Vagina (tissue), 2 donors: ENCODE results near the gene MOV10L1. TPM values are rescaled to one million over a fixed set of nuclear protein-coding genes. Genes with fewer than 3 reads are reported as not detected.

Experiments
- DNase-seq, 2 donors: peaks; one replicate each; pipeline ENCODE4 v3.0.0-alpha.2; 2017; ENCODE audit errors: extremely low spot score in 2 of 2
- H3K27ac ChIP-seq: fragments of 200-600 bp; sonication (generic); one replicate; pipeline ENCODE4 v1.5.1; 2019
- H3K27me3 ChIP-seq: fragments of 200-600 bp; sonication (generic); one replicate; pipeline ENCODE4 v1.5.1; 2019
- H3K36me3 ChIP-seq, 2 donors: fragments of 200-600 bp; sonication (generic); one replicate each; pipeline ENCODE4 v1.5.1; 2017 to 2019
- H3K4me1 ChIP-seq: fragments of 200-600 bp; sonication (generic); one replicate; pipeline ENCODE4 v1.5.1; 2019
- H3K4me3 ChIP-seq, 2 donors: fragments of 200-600 bp; sonication (generic); 1 replicate in 1 of 2; 2 replicates in 1 of 2; pipeline ENCODE4 v1.5.1; 2016 to 2019
- H3K9me3 ChIP-seq: fragments of 200-600 bp; sonication (generic); one replicate; pipeline ENCODE4 v1.5.1; 2019
- CTCF ChIP-seq, 3 experiments: fragments of 450-650 bp in 2 of 3; fragments of 200-600 bp in 1 of 3; sonication (generic) in 1 of 3; IDR thresholded peaks; one replicate each; pipeline ENCODE4 v1.5.1; 2017 to 2019; ENCODE audit warnings: antibody characterized with exemption in 3 of 3, mild to moderate bottlenecking in 2 of 3, moderate library complexity in 2 of 3
- POLR2A ChIP-seq, 2 donors: fragments of 450-650 bp; IDR thresholded peaks; one replicate each; pipeline ENCODE4 v1.6.1; 2017; ENCODE audit warnings: antibody characterized with exemption in 2 of 2, mild to moderate bottlenecking in 2 of 2, moderate library complexity in 2 of 2
- POLR2AphosphoS5 ChIP-seq, 2 donors: sonication (generic); formaldehyde crosslinking; IDR thresholded peaks; one replicate each; pipeline ENCODE4 v1.9.0; 2017; ENCODE audit warnings: antibody characterized with exemption in 2 of 2, mild to moderate bottlenecking in 2 of 2, low read depth in 1 of 2; ENCODE audit not compliant: insufficient read depth in 1 of 2
- intact Hi-C: fragments of 100-400 bp; cut with DNase I; formaldehyde crosslinking; loops from one replicate; pipeline ENCODE4 v1.15.1; 2023
- total RNA-seq: library from RNA; depleted of rRNA; stranded (reverse); fragments of >200 nt; gene quantifications from one replicate; pipeline ENCODE4 v1.2.3, GENCODE V29; 2016

Gene MOV10L1
- total RNA-seq, 1 donor from 2014 or later, result 0.98 TPM

GRCh38 chr22:50194037-50194805, 104.4 kb downstream of the MOV10L1 start:
- Histone ChIP-seq H3K4me3 (no peak overlapping the region), H3K27ac (no peak overlapping the region), H3K4me1 (peaks cover 43% of the 10 kb centered on the region), H3K9me3 (no peaks in the 10 kb centered on the region), H3K27me3 (no peaks in the 10 kb centered on the region), H3K36me3 (peaks cover 0 to 24% of the 10 kb centered on the region in 2 donors)
- no peak for DNase-seq
- no peak for TF ChIP-seq POLR2A (IDR thresholded peaks at IDR 0.05)
- TF ChIP-seq POLR2AphosphoS5 (IDR thresholded peaks at IDR 0.05; ENCODE audit: insufficient read depth in 1 of 2, low read depth in 1 of 2), result no peak
- TF ChIP-seq CTCF (IDR thresholded peaks at IDR 0.05), result no peak
- intact Hi-C loops, result loop anchor here (5.0 to 10.0 kb wide), 2 partner anchors 227 to 269 kb away; no protein-coding TSS in a partner anchor

- Histone ChIP-seq H3K27me3 (no peaks in the 10 kb centered on the region), H3K36me3 (peaks cover 0 to 24% of the 10 kb centered on the region in 2 donors)
Observed at GRCh38 chr22:50196256-50196655, 106.5 kb downstream of the MOV10L1 start.

GRCh38 chr22:50197000-50197800, 107.4 kb downstream of the MOV10L1 start:
- H3K36me3 ChIP-seq, result peaks cover 0 to 24% of the 10 kb centered on the region in 2 donors
- no peak for DNase-seq
- intact Hi-C loops, result loop anchor here (10.0 kb wide), 1 partner anchor 272 kb away; no protein-coding TSS in a partner anchor

More at GRCh38 chr22:50196256-50196655, 106.5 kb downstream of the MOV10L1 start:
- DNase-seq, result no peak
- intact Hi-C loops, result loop anchor here (10.0 kb wide), 1 partner anchor 271 kb away; no protein-coding TSS in a partner anchor
- TF ChIP-seq POLR2AphosphoS5 (IDR thresholded peaks at IDR 0.05; ENCODE audit: insufficient read depth in 1 of 2, low read depth in 1 of 2) (no peak), CTCF (IDR thresholded peaks at IDR 0.05) (no peak), POLR2A (IDR thresholded peaks at IDR 0.05) (no peak)
- no peaks in the 10 kb centered on the region for H3K9me3 ChIP-seq
- H3K4me3 ChIP-seq, result no peak overlapping the region
- H3K27ac ChIP-seq, result no peak overlapping the region
- peaks cover 35% of the 10 kb centered on the region for H3K4me1 ChIP-seq

GRCh38 chr22:50197856-50198623, 108.2 kb downstream of the MOV10L1 start:
- Histone ChIP-seq H3K27me3 (no peaks in the 10 kb centered on the region), H3K4me1 (peaks cover 34% of the 10 kb centered on the region), H3K9me3 (no peaks in the 10 kb centered on the region), H3K27ac (no peak overlapping the region), H3K4me3 (no peak overlapping the region), H3K36me3 (peaks cover 0 to 24% of the 10 kb centered on the region in 2 donors)
- no peak for TF ChIP-seq POLR2AphosphoS5 (IDR thresholded peaks at IDR 0.05; ENCODE audit: insufficient read depth in 1 of 2, low read depth in 1 of 2)
- TF ChIP-seq POLR2A (IDR thresholded peaks at IDR 0.05), result no peak
- no peak for TF ChIP-seq CTCF (IDR thresholded peaks at IDR 0.05)
- no peak for DNase-seq
- intact Hi-C loops, result loop anchor here (10.0 kb wide), 1 partner anchor 273 kb away; no protein-coding TSS in a partner anchor

More at GRCh38 chr22:50197000-50197800, 107.4 kb downstream of the MOV10L1 start:
- no peak overlapping the region for H3K4me3 ChIP-seq
- H3K27ac ChIP-seq, result no peak overlapping the region
- no peaks in the 10 kb centered on the region for H3K27me3 ChIP-seq
- H3K4me1 ChIP-seq, result peaks cover 34% of the 10 kb centered on the region
- no peaks in the 10 kb centered on the region for H3K9me3 ChIP-seq
- no peak for TF ChIP-seq CTCF (IDR thresholded peaks at IDR 0.05)
- no peak for TF ChIP-seq POLR2A (IDR thresholded peaks at IDR 0.05)
- no peak for TF ChIP-seq POLR2AphosphoS5 (IDR thresholded peaks at IDR 0.05; ENCODE audit: insufficient read depth in 1 of 2, low read depth in 1 of 2)
